ENCODE measurements around the gene SLC44A2.

GRCh38 chr19:10682397-10683063, 57.2 kb downstream of the SLC44A2 start:
- TF ChIP-seq CTCF (IDR thresholded peaks at IDR 0.05) (no peak), REST (IDR thresholded peaks at IDR 0.05; ENCODE audit: insufficient read depth in 1 of 2, low read depth in 2 of 2, low read length in 1 of 2) (no peak)
